Rectal smooth muscle tissue (tissue), 1 donor: ENCODE measurements around the gene NTN1.

Experiments used
- H3K27ac ChIP-seq: one replicate; pipeline ENCODE4 v1.7.0; 2013; ENCODE audit warnings: low read depth, low read length, inconsistent platforms
- H3K27me3 ChIP-seq: one replicate; pipeline ENCODE4 v1.7.0; 2013; ENCODE audit warnings: low read length; ENCODE audit not compliant: control insufficient read depth, insufficient read depth
- H3K36me3 ChIP-seq: one replicate; pipeline ENCODE4 v1.7.0; 2013; ENCODE audit warnings: low read length; ENCODE audit not compliant: control insufficient read depth, insufficient read depth
- H3K4me1 ChIP-seq: one replicate; pipeline ENCODE4 v1.7.0; 2013; ENCODE audit warnings: low read length; ENCODE audit not compliant: control insufficient read depth, insufficient read depth
- H3K4me3 ChIP-seq: one replicate; pipeline ENCODE4 v1.7.0; 2013; ENCODE audit warnings: low read length
- H3K9ac ChIP-seq: one replicate; pipeline ENCODE4 v1.7.0; 2013; ENCODE audit warnings: low read length

The NTN1 gene

GRCh38 chr17:9218911-9219310 lies 197.6 kb downstream of the NTN1 start:
- H3K4me1 ChIP-seq: no peaks in the 10 kb centered on the region
- H3K27me3 ChIP-seq: no peaks in the 10 kb centered on the region
- no peak overlapping the region for H3K4me3 ChIP-seq
- H3K9ac ChIP-seq: no peak overlapping the region
- no peak overlapping the region for H3K27ac ChIP-seq
- H3K36me3 ChIP-seq: no peaks in the 10 kb centered on the region

- Histone ChIP-seq H3K4me3 (no peak overlapping the region), H3K27ac (peak overlapping the region; percentile 0), H3K27me3 (no peaks in the 10 kb centered on the region), H3K9ac (no peak overlapping the region), H3K36me3 (no peaks in the 10 kb centered on the region), H3K4me1 (no peaks in the 10 kb centered on the region)
Observed at GRCh38 chr17:9219631-9220397, 198.5 kb downstream of the NTN1 start.

- Histone ChIP-seq H3K27ac (peak overlapping the region; percentile 0), H3K9ac (no peak overlapping the region)
Observed at GRCh38 chr17:9220398-9221146, 199.3 kb downstream of the NTN1 start.

GRCh38 chr17:9221147-9221921 lies 200.0 kb downstream of the NTN1 start:
- no peak overlapping the region for H3K9ac ChIP-seq
- H3K27ac ChIP-seq: no peak overlapping the region
- H3K4me1 ChIP-seq: no peaks in the 10 kb centered on the region
- no peaks in the 10 kb centered on the region for H3K27me3 ChIP-seq
- no peak overlapping the region for H3K4me3 ChIP-seq
- H3K36me3 ChIP-seq: no peaks in the 10 kb centered on the region

More at GRCh38 chr17:9220398-9221146, 199.3 kb downstream of the NTN1 start:
- Histone ChIP-seq H3K27me3 (no peaks in the 10 kb centered on the region), H3K4me1 (no peaks in the 10 kb centered on the region), H3K4me3 (no peak overlapping the region), H3K36me3 (no peaks in the 10 kb centered on the region)

- Histone ChIP-seq H3K4me1 (no peaks in the 10 kb centered on the region), H3K27ac (no peak overlapping the region), H3K9ac (no peak overlapping the region), H3K36me3 (no peaks in the 10 kb centered on the region), H3K4me3 (no peak overlapping the region), H3K27me3 (no peaks in the 10 kb centered on the region)
Observed at GRCh38 chr17:9221922-9222180, 200.5 kb downstream of the NTN1 start.

- H3K36me3 ChIP-seq: no peaks in the 10 kb centered on the region
- H3K4me3 ChIP-seq: no peak overlapping the region
- no peak overlapping the region for H3K9ac ChIP-seq
- H3K27ac ChIP-seq: no peak overlapping the region
- H3K27me3 ChIP-seq: no peaks in the 10 kb centered on the region
- H3K4me1 ChIP-seq: peaks cover 8% of the 10 kb centered on the region
Observed at GRCh38 chr17:9223531-9223930, 202.2 kb downstream of the NTN1 start.

- Histone ChIP-seq H3K4me3 (no peak overlapping the region), H3K9ac (no peak overlapping the region), H3K36me3 (no peaks in the 10 kb centered on the region), H3K4me1 (peaks cover 8% of the 10 kb centered on the region), H3K27me3 (no peaks in the 10 kb centered on the region), H3K27ac (no peak overlapping the region)
Observed at GRCh38 chr17:9224485-9224884, 203.2 kb downstream of the NTN1 start.

- Histone ChIP-seq H3K4me1 (peaks cover 8% of the 10 kb centered on the region), H3K27me3 (no peaks in the 10 kb centered on the region), H3K9ac (no peak overlapping the region), H3K27ac (no peak overlapping the region), H3K36me3 (no peaks in the 10 kb centered on the region), H3K4me3 (no peak overlapping the region)
Observed at GRCh38 chr17:9225305-9226101, 204.2 kb downstream of the NTN1 start.

- H3K4me1 ChIP-seq: peaks cover 8% of the 10 kb centered on the region
- H3K27ac ChIP-seq: no peak overlapping the region
- H3K9ac ChIP-seq: no peak overlapping the region
- no peaks in the 10 kb centered on the region for H3K36me3 ChIP-seq
- H3K4me3 ChIP-seq: no peak overlapping the region
- no peaks in the 10 kb centered on the region for H3K27me3 ChIP-seq
Observed at GRCh38 chr17:9226130-9226793, 205.0 kb downstream of the NTN1 start.

- no peak overlapping the region for H3K4me3 ChIP-seq
- H3K9ac ChIP-seq: no peak overlapping the region
- no peaks in the 10 kb centered on the region for H3K36me3 ChIP-seq
- H3K4me1 ChIP-seq: peaks cover 8% of the 10 kb centered on the region
- no peaks in the 10 kb centered on the region for H3K27me3 ChIP-seq
- H3K27ac ChIP-seq: no peak overlapping the region
Observed at GRCh38 chr17:9226794-9227135, 205.5 kb downstream of the NTN1 start.

- Histone ChIP-seq H3K36me3 (no peaks in the 10 kb centered on the region), H3K9ac (no peak overlapping the region), H3K4me1 (peaks cover 8% of the 10 kb centered on the region)
Observed at GRCh38 chr17:9227819-9228407, 206.6 kb downstream of the NTN1 start.

More at GRCh38 chr17:9227819-9228407, 206.6 kb downstream of the NTN1 start:
- no peak overlapping the region for H3K4me3 ChIP-seq
- no peaks in the 10 kb centered on the region for H3K27me3 ChIP-seq
- no peak overlapping the region for H3K27ac ChIP-seq
